Activated CD8-positive, alpha-beta memory T cell treated with anti-CD3 and anti-CD28 coated beads, Interleukin-2, amount 50 U/mL, for 24 hours (primary cell): ENCODE data around the gene PCDHA12.
"Not testable (repeated sequence)": the region's sequence is repeated elsewhere in the genome, so short reads cannot be mapped to it uniquely, and the experiment has no call there.

Experiments
- DNase-seq: peaks from one replicate; pipeline ENCODE4 v3.0.0-alpha.2; 2020; ENCODE audit errors: extremely low read depth

The PCDHA12 gene

DNA sequence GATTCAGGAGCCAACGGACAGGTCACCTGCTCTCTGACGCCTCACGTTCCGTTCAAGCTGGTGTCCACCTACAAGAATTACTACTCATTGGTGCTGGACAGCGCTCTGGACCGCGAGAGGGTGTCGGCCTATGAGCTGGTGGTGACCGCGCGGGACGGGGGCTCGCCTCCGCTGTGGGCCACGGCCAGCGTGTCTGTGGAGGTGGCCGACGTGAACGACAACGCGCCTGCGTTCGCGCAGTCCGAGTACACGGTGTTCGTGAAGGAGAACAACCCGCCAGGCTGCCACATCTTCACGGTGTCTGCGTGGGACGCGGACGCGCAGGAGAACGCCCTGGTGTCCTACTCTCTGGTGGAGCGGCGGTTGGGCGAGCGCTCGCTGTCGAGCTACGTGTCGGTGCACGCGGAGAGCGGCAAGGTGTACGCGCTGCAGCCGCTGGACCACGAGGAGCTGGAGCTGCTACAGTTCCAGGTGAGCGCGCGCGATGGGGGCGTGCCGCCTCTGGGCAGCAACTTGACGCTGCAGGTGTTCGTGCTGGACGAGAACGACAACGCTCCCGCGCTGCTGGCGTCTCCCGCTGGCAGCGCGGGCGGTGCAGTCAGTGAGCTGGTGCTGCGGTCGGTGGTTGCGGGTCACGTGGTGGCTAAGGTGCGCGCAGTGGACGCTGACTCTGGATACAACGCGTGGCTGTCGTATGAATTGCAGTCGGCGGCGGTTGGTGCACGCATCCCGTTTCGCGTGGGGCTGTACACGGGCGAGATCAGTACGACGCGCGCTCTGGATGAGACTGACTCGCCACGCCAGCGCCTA is 17.7 kb upstream of the PCDHA12 start:
- no peak for DNase-seq

DNA sequence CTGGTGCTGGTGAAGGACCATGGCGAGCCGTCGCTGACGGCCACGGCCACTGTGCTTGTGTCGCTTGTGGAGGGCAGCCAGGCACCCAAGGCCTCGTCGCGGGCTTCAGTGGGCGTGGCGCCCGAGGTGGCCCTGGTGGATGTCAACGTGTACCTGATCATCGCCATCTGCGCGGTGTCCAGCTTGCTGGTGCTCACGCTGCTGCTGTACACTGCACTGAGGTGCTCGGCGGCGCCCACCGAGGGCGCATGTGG is 17.2 kb upstream of the PCDHA12 start:
- no peak for DNase-seq

DNA sequence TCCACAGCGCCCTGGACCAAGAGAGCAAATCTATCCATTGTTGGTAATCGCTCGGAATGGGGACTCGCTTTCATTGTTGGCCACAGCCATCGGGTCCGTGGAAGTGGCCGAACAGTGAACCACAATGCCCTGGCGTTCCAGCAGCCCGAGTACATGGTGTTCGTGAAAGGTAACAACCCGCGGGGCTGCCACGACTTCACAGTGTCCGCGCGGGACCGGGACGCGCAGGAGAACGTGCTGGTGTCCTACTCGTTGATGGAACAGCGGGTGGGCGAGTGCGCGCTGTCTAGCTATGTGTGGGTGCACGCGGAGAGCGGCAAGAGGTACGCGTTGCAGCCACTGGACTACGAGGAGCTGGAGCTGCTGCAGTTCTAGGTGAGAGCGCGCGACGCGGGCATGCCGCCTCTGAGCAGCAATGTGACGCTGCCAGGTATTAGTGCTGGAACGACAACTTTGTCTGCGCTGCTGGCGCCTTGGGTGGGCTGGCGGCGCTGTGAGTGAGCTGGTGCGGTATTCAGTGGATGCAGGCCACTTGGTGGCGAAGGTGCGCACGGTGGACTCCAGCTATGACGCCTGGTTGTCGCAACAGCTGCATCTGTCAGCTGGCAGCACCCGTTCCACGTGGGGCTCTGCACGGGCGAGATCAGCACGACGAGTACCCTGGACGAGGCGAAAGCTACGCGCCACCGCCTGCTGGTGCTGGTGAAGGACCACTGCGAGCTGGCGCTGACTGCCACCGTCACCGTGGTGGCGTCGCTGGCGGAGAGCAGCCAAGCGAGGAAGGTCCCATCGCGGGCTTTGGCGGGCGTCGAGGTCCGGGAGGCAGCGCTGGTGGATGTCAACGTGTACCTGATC is 12.4 kb upstream of the PCDHA12 start:
- no peak for DNase-seq

DNA sequence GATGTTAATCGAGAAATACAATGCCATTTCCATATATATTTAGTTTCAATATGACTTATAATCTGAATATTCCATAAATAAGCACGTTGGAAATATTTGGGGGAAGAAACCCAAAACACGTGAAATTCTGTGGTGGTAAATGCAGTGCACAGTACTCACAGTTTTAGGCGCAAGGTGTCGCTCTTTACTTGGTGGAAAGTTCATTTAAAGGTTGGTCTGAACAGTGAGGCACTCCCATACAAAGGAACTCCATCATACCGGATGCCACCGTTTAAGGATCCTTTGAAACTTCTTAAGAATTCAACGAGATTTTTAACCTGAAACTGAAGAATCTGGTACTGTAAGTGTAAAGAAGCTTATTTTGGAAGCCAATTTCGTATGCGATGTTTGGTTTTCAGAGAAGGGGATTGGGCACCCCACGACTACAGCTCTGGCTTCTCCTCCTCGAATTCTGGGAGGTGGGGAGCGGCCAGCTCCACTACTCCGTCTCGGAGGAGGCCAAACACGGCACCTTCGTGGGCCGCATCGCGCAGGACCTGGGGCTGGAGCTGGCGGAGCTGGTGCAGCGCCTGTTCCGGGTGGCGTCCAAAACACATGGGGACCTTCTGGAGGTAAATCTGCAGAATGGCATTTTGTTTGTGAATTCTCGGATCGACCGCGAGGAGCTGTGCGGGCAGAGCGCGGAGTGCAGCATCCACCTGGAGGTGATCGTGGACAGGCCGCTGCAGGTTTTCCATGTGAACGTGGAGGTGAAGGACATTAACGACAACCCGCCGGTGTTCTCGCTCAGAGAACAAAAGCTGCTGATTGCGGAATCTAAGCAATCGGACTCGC is 6.2 kb upstream of the PCDHA12 start, which contains the start of gene PCDHA11:
Gene PCDHA11 (plus strand): TSS at position 237 of the 834 bp plus-strand sequence. CDS start 147 bp downstream, at position 384.
- DNase-seq, result no peak

DNA sequence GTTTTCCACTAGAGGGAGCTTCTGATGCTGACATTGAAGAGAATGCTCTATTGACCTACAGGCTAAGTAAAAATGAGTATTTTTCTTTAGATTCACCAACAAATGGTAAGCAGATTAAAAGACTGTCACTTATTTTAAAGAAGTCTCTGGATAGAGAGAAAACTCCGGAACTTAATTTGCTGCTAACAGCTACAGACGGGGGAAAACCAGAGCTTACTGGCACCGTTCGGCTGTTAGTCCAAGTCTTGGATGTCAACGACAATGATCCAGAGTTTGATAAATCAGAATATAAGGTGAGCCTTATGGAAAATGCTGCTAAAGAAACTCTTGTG is 5.6 kb upstream of the PCDHA12 start:
- DNase-seq, result no peak

DNA sequence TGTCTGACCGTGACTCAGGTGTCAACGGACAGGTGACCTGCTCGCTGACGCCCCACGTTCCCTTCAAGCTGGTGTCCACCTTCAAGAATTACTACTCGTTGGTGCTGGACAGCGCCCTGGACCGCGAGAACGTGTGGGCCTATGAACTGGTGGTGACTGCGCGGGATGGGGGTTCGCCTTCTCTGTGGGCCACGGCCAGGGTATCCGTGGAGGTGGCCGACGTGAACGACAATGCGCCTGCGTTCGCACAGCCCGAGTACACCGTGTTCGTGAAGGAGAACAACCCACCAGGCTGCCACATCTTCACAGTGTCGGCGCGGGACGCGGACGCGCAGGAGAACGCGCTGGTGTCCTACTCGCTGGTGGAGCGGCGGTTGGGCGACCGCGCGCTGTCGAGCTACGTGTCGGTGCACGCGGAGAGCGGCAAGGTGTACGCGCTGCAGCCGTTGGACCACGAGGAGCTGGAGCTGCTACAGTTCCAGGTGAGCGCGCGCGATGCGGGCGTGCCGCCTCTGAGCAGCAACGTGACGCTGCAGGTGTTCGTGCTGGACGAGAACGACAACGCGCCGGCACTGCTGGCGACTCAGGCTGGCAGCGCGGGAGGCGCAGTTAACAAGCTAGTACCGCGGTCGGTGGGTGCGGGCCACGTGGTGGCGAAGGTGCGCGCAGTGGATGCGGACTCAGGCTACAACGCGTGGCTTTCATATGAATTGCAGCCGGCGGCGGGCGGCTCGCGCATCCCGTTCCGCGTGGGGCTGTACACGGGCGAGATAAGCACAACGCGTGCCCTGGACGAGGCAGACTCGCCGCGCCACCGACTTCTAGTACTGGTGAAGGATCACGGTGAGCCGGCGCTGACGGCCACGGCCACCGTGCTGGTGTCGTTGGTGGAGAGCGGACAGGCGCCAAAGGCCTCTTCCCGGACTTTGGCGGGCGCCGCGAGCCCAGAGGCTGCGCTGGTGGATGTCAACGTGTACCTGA is 4.6 kb upstream of the PCDHA12 start:
- DNase-seq, result no peak

DNA sequence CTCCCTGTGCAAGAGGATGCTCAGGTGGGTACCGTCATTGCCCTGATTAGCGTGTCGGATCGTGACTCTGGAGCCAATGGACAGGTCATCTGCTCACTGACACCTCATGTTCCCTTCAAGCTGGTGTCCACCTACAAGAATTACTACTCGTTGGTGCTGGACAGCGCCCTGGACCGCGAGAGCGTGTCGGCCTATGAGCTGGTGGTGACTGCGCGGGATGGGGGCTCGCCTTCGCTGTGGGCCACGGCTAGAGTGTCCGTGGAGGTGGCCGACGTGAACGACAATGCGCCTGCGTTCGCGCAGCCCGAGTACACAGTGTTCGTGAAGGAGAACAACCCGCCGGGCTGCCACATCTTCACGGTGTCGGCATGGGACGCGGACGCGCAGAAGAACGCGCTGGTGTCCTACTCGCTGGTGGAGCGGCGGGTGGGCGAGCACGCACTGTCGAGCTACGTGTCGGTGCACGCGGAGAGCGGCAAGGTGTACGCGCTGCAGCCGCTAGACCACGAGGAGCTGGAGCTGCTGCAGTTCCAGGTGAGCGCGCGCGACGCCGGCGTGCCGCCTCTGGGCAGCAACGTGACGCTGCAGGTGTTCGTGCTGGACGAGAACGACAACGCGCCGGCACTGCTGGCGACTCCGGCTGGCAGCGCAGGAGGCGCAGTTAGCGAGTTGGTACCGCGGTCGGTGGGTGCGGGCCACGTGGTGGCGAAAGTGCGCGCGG is 1.6 kb downstream of the PCDHA12 start:
- not testable (repeated sequence) for DNase-seq

DNA sequence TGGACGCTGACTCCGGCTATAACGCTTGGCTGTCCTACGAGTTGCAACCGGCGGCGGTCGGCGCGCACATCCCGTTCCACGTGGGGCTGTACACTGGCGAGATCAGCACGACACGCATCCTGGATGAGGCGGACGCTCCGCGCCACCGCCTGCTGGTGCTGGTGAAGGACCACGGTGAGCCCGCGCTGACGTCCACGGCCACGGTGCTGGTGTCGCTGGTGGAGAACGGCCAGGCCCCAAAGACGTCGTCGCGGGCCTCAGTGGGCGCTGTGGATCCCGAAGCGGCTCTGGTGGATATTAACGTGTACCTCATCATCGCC is 2.1 kb downstream of the PCDHA12 start:
- DNase-seq, result no peak

DNA sequence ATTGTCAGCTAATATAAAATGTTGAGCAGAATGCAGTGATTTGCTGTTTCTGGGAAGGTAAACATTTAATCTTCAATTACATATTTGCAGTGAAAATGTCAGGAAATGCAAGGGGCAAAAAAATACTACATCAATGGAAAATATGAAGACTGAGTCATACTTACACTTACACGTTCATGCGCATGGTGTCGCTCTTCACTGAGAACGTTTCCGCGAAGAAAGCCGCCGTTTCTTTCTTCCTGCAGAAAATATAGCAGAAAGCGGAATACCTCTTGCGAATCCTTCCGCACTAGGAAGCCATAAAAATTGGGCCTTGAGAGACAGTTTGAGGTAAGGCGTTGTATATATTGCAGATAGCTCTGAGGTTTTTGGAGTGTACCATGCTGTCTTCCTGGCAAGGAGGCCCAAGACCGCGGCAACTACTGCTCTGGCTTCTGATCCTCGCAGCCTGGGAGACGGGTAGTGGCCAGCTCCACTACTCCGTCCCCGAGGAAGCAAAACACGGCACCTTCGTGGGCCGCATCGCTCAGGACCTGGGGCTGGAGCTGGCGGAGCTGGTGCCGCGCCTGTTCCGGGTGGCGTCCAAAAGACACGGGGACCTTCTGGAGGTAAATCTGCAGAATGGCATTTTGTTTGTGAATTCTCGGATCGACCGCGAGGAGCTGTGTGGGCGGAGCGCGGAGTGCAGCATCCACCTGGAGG is 6.9 kb downstream of the PCDHA12 start, which contains the start of gene PCDHA13:
Gene PCDHA13 (plus strand): TSS at position 236 of the 702 bp plus-strand sequence. CDS start 145 bp downstream, at position 381.
- no peak for DNase-seq

DNA sequence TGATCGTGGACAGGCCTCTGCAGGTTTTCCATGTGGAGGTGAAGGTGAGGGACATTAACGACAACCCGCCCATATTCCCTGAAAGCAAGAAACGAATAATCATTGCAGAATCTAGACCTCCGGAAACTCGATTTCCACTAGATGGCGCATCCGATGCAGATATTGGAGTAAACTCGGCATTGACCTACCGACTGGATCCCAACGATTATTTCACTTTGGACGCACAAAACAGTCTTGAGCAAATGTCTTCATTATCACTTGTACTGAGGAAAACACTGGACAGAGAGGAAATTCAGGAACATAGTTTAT is 7.4 kb downstream of the PCDHA12 start:
- DNase-seq, result no peak

DNA sequence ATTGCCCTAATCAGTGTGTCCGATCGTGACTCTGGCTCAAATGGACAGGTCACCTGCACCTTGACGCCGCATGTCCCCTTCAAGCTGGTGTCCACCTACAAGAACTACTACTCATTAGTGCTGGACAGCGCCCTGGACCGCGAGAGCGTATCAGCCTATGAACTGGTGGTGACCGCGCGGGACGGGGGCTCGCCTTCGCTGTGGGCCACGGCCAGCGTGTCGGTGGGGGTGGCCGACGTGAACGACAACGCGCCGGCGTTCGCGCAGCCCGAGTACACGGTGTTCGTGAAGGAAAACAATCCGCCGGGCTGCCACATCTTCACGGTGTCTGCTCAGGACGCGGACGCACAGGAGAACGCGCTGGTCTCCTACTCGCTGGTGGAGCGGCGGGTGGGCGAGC is 8.3 kb downstream of the PCDHA12 start:
- DNase-seq, result no peak

DNA sequence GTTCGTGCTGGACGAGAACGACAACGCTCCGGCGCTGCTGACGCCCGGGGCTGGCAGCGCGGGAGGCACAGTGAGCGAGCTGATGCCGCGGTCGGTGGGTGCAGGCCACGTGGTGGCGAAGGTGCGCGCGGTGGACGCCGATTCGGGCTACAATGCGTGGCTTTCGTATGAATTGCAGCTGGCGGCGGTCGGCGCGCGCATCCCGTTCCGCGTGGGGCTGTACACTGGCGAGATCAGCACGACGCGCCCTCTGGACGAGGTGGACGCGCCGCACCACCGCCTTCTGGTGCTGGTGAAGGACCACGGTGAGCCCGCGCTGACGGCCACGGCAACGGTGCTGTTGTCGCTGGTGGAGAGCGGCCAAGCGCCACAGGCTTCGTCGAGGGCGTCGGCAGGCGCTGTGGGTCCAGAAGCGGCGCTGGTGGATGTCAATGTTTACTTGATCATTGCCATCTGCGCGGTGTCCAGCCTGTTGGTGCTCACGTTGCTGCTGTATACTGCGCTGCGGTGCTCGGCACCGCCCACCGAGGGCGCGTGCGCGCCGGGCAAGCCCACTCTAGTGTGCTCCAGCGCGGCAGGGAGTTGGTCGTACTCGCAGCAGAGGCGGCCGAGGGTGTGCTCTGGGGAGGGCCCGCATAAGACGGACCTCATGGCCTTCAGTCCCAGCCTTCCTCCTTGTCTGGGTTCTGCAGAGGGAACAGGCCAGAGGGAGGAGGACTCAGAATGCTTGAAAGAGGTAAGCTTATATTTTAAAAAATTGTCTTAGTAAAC is 9.0 kb downstream of the PCDHA12 start:
- DNase-seq, result no peak

DNA sequence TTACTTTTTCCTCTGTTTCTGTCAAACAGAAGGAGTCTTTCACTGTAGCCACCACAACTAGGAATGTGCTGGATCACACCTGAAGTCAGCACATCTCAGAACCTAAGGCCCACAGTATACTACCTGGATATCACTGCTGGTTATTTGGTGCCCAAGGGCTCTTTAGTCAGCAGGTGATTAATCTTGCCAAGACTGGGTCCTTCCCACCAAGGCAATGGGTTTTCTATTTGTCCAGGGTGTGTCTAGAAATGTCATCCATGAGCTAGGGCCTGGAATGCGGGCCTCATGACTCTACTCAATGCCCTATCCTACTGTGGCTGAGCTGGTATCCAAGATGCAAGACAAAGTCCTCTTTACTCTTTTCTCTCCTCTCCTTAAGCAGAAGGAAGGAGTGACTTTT is 41.2 kb downstream of the PCDHA12 start:
- DNase-seq, result no peak

DNA sequence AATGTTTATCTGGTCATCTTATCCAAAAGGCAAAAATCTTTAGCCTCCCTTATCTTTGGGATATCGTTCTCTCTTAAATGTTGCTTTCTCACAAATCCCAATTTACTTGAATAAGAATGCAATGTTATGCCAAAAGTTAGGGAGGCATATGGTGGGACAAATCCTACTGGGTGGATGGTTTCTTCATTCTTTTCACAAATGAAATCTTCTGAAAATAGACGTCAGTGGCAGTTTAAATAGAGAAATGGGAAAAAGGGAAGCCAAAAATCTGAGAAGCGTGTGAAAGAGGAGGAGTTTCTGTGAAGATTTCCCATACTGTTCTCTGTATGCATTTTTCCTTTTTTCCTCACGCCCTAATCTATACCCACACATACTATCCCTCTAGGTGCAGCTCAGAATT is 48.5 kb downstream of the PCDHA12 start:
- DNase-seq, result no peak

DNA sequence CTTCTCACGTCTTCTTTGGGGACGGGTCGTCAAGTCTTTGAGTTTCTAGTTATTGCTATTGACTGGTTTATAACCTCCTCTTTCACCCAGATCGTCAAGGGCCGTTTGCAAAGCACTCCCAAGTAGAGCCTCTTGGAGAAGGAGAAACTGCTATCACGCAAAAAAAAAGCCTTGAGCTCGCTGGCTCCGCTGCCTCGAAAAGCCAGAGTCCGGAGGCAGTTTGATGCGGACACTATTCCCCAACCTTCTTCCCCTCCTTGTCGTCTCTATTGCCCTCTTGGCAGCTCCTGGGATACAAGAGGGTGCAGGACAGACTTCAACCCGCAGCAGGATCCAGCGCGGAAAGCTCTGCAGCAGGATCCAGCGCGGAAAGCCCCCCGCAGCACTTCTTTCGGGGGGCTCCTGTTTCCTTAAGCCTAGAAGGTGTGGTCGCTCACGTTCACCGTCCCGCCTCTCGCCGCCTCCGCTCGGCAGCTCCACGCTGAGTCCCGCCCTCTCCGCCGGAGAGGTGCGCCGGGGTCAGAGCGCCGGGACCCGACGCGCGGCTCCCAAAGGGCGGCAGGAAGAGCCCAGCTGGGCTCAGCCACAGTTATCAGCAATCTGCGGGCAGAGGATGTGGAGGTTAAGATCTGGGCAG is 50.8 kb downstream of the PCDHA12 start, which contains the start of gene PCDHAC1:
Gene PCDHAC1 (plus strand): TSS at position 494 of the 637 bp plus-strand sequence. CDS start 594 bp downstream, outside the sequence.
- no peak for DNase-seq

DNA sequence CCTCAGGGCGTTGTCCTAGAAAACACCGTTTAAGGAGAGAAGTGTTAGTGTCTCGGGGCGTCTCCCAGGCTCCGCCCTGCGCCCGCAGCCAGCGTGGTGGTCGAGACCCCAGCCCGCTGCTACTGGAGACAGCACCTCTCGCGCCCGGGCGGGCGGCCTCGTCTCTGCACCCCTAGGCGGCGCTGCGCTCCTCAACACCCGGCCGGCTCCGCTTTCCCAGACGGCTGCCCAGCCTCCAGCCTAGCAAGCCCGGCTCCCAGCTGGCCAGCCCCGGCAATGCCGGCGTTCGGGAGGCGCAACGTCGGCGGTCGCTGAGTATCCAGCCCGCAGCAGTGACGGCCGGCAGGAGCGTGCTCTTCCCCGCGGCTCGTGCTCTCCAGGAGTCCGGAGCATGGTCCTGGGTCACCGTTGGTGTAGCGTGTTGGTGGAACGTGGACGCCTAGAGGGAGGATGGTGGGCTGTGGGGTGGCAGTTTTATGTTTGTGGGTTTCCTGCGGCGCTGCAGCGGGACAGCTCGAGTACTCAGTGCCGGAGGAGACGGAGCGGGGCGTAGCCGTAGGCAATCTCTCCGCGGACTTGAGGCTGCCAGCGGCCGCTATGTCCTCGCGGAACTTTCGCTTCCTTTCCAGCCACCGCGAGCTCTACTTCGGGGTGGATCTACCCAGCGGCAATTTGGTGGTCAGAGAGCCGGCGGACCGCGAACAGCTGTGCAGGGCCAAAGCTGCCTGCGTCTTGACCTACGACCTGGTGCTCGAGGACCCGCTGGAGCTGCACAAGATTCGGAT is 51.5 kb downstream of the PCDHA12 start:
- no peak for DNase-seq

DNA sequence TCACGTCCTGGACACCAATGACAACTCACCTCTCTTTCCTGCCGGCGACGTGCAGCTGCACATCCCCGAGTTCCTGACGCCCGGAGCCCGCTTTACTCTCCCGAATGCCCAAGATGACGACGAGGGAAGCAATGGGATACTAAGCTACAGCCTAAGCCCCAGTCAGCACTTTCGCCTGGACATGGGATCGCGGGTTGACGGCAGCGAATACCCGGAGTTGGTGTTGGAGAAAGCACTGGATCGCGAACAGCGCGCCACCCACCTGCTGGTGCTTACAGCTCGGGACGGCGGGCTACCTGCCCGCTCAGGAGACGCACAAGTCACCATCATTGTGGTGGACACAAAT is 52.1 kb downstream of the PCDHA12 start:
- no peak for DNase-seq
